Natural killer cell (primary cell): ENCODE data around the gene ZFYVE27. TPM values are rescaled to one million over a fixed set of nuclear protein-coding genes. Genes with fewer than 3 reads are reported as not detected.

Experiments used
- ATAC-seq, 3 donors: fragments of 150-1000 bp in 2 of 3; fragments of 200-7000 bp in 1 of 3; cut with Tn5 transposase; 1 replicate in 1 of 3; 2 replicates in 2 of 3; pipeline ENCODE4 v1.10.0; 2021; ENCODE audit warnings: mild to moderate bottlenecking in 2 of 3, moderate library complexity in 2 of 3
- DNase-seq, 2 donors: peaks; one replicate each; pipeline versions ENCODE4 v3.0.0 to v3.0.0-alpha.2; 2013 to 2021; ENCODE audit warnings: mixed read lengths in 1 of 2
- H3K27ac ChIP-seq: one replicate; pipeline ENCODE4 v1.5.1; 2013; ENCODE audit warnings: mild to moderate bottlenecking, low read length
- H3K27me3 ChIP-seq: one replicate; pipeline ENCODE4 v1.6.1; 2013; ENCODE audit warnings: low read length; ENCODE audit not compliant: control insufficient read depth, insufficient read depth
- H3K36me3 ChIP-seq: one replicate; pipeline ENCODE4 v1.6.1; 2013; ENCODE audit warnings: low read length; ENCODE audit not compliant: control insufficient read depth, insufficient read depth
- H3K4me1 ChIP-seq: one replicate; pipeline ENCODE4 v1.6.1; 2013; ENCODE audit warnings: low read length; ENCODE audit not compliant: control insufficient read depth, insufficient read depth
- H3K4me3 ChIP-seq: one replicate; pipeline ENCODE4 v1.5.1; 2013; ENCODE audit warnings: low read length
- H3K9me3 ChIP-seq: one replicate; pipeline ENCODE4 v1.6.1; 2013; ENCODE audit warnings: low read length; ENCODE audit not compliant: control insufficient read depth, insufficient read depth
- H3K27ac Mint-ChIP-seq, 2 donors: one replicate each; pipeline ENCODE4 v1.8.0; 2022; ENCODE audit warnings: mild to moderate bottlenecking in 2 of 2, mixed read lengths in 2 of 2, moderate library complexity in 1 of 2
- H3K27me3 Mint-ChIP-seq, 2 donors: one replicate each; pipeline ENCODE4 v1.8.0; 2022; ENCODE audit warnings: low read depth in 2 of 2, mixed read lengths in 2 of 2
- H3K36me3 Mint-ChIP-seq: one replicate; pipeline ENCODE4 v1.8.0; 2022; ENCODE audit warnings: mixed read lengths
- H3K4me1 Mint-ChIP-seq, 2 donors: one replicate each; pipeline ENCODE4 v1.8.0; 2022; ENCODE audit warnings: mixed read lengths in 2 of 2
- H3K4me3 Mint-ChIP-seq: one replicate; pipeline ENCODE4 v1.8.0; 2022; ENCODE audit warnings: mild to moderate bottlenecking, moderate library complexity, mixed read lengths
- H3K9me3 Mint-ChIP-seq, 2 donors: one replicate each; pipeline ENCODE4 v1.8.0; 2022; ENCODE audit warnings: mixed read lengths in 2 of 2
- CTCF ChIP-seq: fragments of 200-600 bp; IDR thresholded peaks from one replicate; pipeline ENCODE4 v1.8.0; 2022; ENCODE audit warnings: antibody characterized with exemption
- WGBS: methylation state at CpG from one replicate; pipeline ENCODE4 v1.1.7; 2013; ENCODE audit warnings: missing lambda C conversion rate; ENCODE audit not compliant: insufficient coverage; 5-methylcytosine and 5-hydroxymethylcytosine counted together
- intact Hi-C: fragments of 100-400 bp; cut with micrococcal nuclease; formaldehyde crosslinking; loops from one replicate; pipeline ENCODE4 v1.14.2; 2022
- total RNA-seq, 4 donors: library from RNA; stranded (reverse); fragments of 120-200 nt in 1 of 4; gene quantifications; one replicate each; pipeline versions ENCODE4 v1.2.3 to v1.2.4, GENCODE V29; 2013 to 2022

Gene ZFYVE27
- total RNA-seq, 3 donors from 2014 or later (not counting 1 experiment from before 2014, with no cell fraction given) = 63.0 to 82.8 (median 76.4) TPM

GRCh38 chr10:97740613-97741012 is 3.7 kb downstream of the ZFYVE27 start:
- no peak for TF ChIP-seq CTCF
- Mint-ChIP-seq H3K27ac (peak overlapping the region; percentile 3 to 49), H3K27me3 (no peaks in the 10 kb centered on the region), H3K9me3 (no peaks in the 10 kb centered on the region), H3K4me3 (no peak overlapping the region), H3K36me3 (peaks cover 12% of the 10 kb centered on the region), H3K4me1 (peaks cover 57 to 80% of the 10 kb centered on the region in 2 donors)
- no peak overlapping the region for H3K4me3 ChIP-seq
- no peak for ATAC-seq
- H3K36me3 ChIP-seq = peaks cover 40% of the 10 kb centered on the region
- no peaks in the 10 kb centered on the region for H3K9me3 ChIP-seq
- intact Hi-C loops = no loop called here
- 83% methylated on average over 1 of the region's 2 CpGs for WGBS
- no peak overlapping the region for H3K27ac ChIP-seq
- DNase-seq = no peak
- no peaks in the 10 kb centered on the region for H3K27me3 ChIP-seq
- H3K4me1 ChIP-seq = peaks cover 24% of the 10 kb centered on the region

GRCh38 chr10:97743169-97743943 is 6.4 kb downstream of the ZFYVE27 start:
- H3K4me1 Mint-ChIP-seq = peaks cover 34 to 57% of the 10 kb centered on the region in 2 donors
- peaks cover 58% of the 10 kb centered on the region for H3K36me3 ChIP-seq
- peak in 1 of 3 donors; percentile 24 for ATAC-seq

GRCh38 chr10:97744405-97745035 is 7.6 kb downstream of the ZFYVE27 start:
- intact Hi-C loops = no loop called here
- peaks cover 30 to 53% of the 10 kb centered on the region in 2 donors for H3K4me1 Mint-ChIP-seq
- no peak for DNase-seq

More at GRCh38 chr10:97743169-97743943, 6.4 kb downstream of the ZFYVE27 start:
- Histone ChIP-seq H3K27ac (no peak overlapping the region), H3K4me1 (peaks cover 7% of the 10 kb centered on the region), H3K9me3 (no peaks in the 10 kb centered on the region), H3K27me3 (no peaks in the 10 kb centered on the region), H3K4me3 (no peak overlapping the region)
- no peak overlapping the region for H3K4me3 Mint-ChIP-seq
- no peak for DNase-seq
- peaks cover 14% of the 10 kb centered on the region for H3K36me3 Mint-ChIP-seq
- WGBS = 95% methylated on average over 10 of the region's 10 CpGs
- H3K27ac Mint-ChIP-seq = peak overlapping the region in 1 of 2 donors; percentile 70
- no peaks in the 10 kb centered on the region for H3K27me3 Mint-ChIP-seq
- H3K9me3 Mint-ChIP-seq = no peaks in the 10 kb centered on the region
- intact Hi-C loops = no loop called here
- TF ChIP-seq CTCF = no peak

More at GRCh38 chr10:97744405-97745035, 7.6 kb downstream of the ZFYVE27 start:
- Mint-ChIP-seq H3K9me3 (no peaks in the 10 kb centered on the region), H3K27me3 (no peaks in the 10 kb centered on the region), H3K27ac (peak overlapping the region in 1 of 2 donors; percentile 57), H3K4me3 (no peak overlapping the region), H3K36me3 (peaks cover 14% of the 10 kb centered on the region)
- no peaks in the 10 kb centered on the region for H3K27me3 ChIP-seq
- H3K4me3 ChIP-seq = no peak overlapping the region
- TF ChIP-seq CTCF = no peak
- no peaks in the 10 kb centered on the region for H3K9me3 ChIP-seq
- H3K4me1 ChIP-seq = peaks cover 3% of the 10 kb centered on the region
- peaks cover 68% of the 10 kb centered on the region for H3K36me3 ChIP-seq
- WGBS = 98% methylated on average over 14 of the region's 15 CpGs
- H3K27ac ChIP-seq = no peak overlapping the region
- no peak for ATAC-seq
